ENCODE measurements around the gene ELAPOR2. TPM values are rescaled to one million over a fixed set of nuclear protein-coding genes. Genes with fewer than 3 reads are reported as not detected.
"Not testable (repeated sequence)": the region's sequence is repeated elsewhere in the genome, so short reads cannot be mapped to it uniquely, and the experiment has no call there.

ELAPOR2 gene
- total RNA-seq, 2 donors from 2014 or later: 67.2 to 75.7 TPM

DNA sequence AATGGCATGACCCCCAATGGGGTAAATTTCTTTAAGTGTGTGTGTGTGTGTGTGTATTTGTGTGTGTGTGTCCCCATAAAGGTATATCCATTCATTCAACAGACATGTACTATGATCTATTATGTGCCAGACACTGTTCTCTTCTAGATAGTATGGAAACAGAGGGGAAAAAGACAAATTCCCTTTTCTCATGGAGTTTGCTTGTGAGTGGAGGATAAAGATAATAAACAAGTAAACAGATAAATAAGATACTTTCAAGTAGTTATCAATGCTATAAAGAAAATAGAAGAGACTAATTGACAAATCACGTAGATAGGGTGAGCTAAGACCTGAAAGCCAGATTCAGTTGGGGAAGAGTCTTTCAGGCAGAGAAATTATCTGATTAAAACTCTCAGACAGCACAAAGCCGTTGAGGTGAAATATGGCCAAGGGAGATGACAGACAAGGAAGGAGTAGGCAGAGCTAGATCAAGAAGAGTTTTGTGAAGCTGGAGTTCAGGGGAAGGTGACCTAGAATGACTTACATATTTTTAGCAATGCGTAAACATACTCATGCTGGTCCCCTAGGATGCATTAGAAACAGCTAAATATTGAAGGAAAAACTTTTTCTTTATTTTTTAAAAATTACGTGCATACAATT is 47.6 kb upstream of the ELAPOR2 start:
- Histone ChIP-seq H3K36me3 (ENCODE audit: control insufficient read depth, insufficient read depth, low read length) (no peaks in the 10 kb centered on the region), H3K27ac (ENCODE audit: low read depth, low read length) (no peak overlapping the region), H3K4me1 (ENCODE audit: control insufficient read depth, insufficient read depth, low read length) (peaks cover 4% of the 10 kb centered on the region), H3K27me3 (ENCODE audit: control insufficient read depth, insufficient read depth, low read length, poor library complexity, severe bottlenecking) (no peaks in the 10 kb centered on the region), H3K9me3 (ENCODE audit: control insufficient read depth, low read length) (peaks cover 9% of the 10 kb centered on the region), H3K9ac (ENCODE audit: extremely low read depth, low read length, poor library complexity, severe bottlenecking) (no peak overlapping the region), H3K4me3 (ENCODE audit: low read length) (no peak overlapping the region)
- no peak overlapping the region for H3K4me3 Mint-ChIP-seq
- TF ChIP-seq, protein P1, sequence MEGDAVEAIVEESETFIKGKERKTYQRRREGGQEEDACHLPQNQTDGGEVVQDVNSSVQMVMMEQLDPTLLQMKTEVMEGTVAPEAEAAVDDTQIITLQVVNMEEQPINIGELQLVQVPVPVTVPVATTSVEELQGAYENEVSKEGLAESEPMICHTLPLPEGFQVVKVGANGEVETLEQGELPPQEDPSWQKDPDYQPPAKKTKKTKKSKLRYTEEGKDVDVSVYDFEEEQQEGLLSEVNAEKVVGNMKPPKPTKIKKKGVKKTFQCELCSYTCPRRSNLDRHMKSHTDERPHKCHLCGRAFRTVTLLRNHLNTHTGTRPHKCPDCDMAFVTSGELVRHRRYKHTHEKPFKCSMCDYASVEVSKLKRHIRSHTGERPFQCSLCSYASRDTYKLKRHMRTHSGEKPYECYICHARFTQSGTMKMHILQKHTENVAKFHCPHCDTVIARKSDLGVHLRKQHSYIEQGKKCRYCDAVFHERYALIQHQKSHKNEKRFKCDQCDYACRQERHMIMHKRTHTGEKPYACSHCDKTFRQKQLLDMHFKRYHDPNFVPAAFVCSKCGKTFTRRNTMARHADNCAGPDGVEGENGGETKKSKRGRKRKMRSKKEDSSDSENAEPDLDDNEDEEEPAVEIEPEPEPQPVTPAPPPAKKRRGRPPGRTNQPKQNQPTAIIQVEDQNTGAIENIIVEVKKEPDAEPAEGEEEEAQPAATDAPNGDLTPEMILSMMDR (conservative IDR thresholded peaks at IDR 0.05): no peak
- no peak for DNase-seq
- H3K4me1 Mint-ChIP-seq: peaks cover 19% of the 10 kb centered on the region
- no peak overlapping the region for H3K27ac Mint-ChIP-seq
- peaks cover 4% of the 10 kb centered on the region for H3K9me3 Mint-ChIP-seq
- peaks cover 32% of the 10 kb centered on the region for H3K27me3 Mint-ChIP-seq (ENCODE audit: insufficient read depth)
- H3K36me3 Mint-ChIP-seq (ENCODE audit: low read depth): no peaks in the 10 kb centered on the region
- WGBS, 2 experiments (ENCODE audit: insufficient coverage in 1 of 2, insufficient read length in 1 of 2): 81 to 92% methylated on average over 3 to 4 of the region's 4 CpGs

DNA sequence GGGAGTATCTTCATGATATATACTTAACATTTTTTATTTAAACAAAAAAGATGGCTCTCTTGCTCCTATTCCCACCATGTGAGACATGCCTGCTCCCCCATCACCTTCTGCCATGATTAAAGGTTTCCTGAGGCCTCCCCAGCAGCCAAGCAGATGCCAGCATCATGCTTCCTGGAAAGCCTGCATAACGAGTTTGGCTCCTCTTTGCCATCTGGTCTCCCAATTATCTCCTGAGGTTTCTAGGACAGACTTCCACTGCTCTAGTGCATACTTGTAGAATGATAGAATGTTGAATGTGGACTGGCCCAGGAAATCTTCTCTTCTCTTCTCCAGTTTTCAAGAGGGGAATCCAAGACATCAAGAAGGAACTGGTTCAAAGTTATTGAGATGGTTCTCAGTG is 45.9 kb upstream of the ELAPOR2 start:
- TF ChIP-seq, protein P1 (conservative IDR thresholded peaks at IDR 0.05): no peak
- no peaks in the 10 kb centered on the region for H3K36me3 Mint-ChIP-seq (ENCODE audit: low read depth)
- WGBS, 2 experiments (ENCODE audit: insufficient coverage in 1 of 2, insufficient read length in 1 of 2): 89 to 100% methylated on average over 1 of the region's 1 CpG

DNA sequence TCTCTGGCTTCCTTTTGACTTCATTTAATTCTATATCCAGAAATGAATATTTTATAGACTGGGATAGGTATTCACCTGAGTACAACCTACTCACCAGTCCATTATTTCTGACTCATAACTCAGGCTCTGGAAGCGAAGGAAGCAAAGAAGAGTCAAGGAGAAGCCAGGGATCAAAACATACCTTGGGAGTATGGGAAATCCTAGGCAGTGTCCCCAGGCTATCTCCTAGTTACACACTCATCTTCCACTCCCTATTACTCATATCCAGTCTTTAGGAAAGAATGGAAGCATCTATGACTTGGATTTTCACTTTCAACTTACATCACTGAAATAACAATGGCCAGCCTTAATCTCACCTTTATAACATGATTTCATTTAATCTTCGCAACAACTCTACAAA is 40.9 kb upstream of the ELAPOR2 start:
- Mint-ChIP-seq H3K9me3 (peaks cover 11% of the 10 kb centered on the region), H3K27me3 (ENCODE audit: insufficient read depth) (peaks cover 24% of the 10 kb centered on the region), H3K36me3 (ENCODE audit: low read depth) (no peaks in the 10 kb centered on the region), H3K27ac (no peak overlapping the region), H3K4me1 (peaks cover 4% of the 10 kb centered on the region), H3K4me3 (no peak overlapping the region)
- Histone ChIP-seq H3K9ac (ENCODE audit: extremely low read depth, low read length, poor library complexity, severe bottlenecking) (no peak overlapping the region), H3K4me1 (ENCODE audit: control insufficient read depth, insufficient read depth, low read length) (peaks cover 4% of the 10 kb centered on the region), H3K9me3 (ENCODE audit: control insufficient read depth, low read length) (peaks cover under 1% of the 10 kb centered on the region), H3K4me3 (ENCODE audit: low read length) (no peak overlapping the region), H3K36me3 (ENCODE audit: control insufficient read depth, insufficient read depth, low read length) (no peaks in the 10 kb centered on the region), H3K27me3 (ENCODE audit: control insufficient read depth, insufficient read depth, low read length, poor library complexity, severe bottlenecking) (peaks cover 4% of the 10 kb centered on the region), H3K27ac (ENCODE audit: low read depth, low read length) (no peak overlapping the region)
- WGBS, 2 experiments (ENCODE audit: insufficient coverage in 1 of 2, insufficient read length in 1 of 2): 99% methylated on average over 2 of the region's 2 CpGs; no CpG with 5 or more reads in 1 of the 2 experiments
- TF ChIP-seq, protein P1 (conservative IDR thresholded peaks at IDR 0.05): no peak
- no peak for DNase-seq

More for the DNA sequence above, 45.9 kb upstream of the ELAPOR2 start:
- DNase-seq: no peak
- H3K4me1 Mint-ChIP-seq: peaks cover 17% of the 10 kb centered on the region
- Histone ChIP-seq H3K27me3 (ENCODE audit: control insufficient read depth, insufficient read depth, low read length, poor library complexity, severe bottlenecking) (peaks cover 4% of the 10 kb centered on the region), H3K9ac (ENCODE audit: extremely low read depth, low read length, poor library complexity, severe bottlenecking) (no peak overlapping the region), H3K27ac (ENCODE audit: low read depth, low read length) (no peak overlapping the region), H3K36me3 (ENCODE audit: control insufficient read depth, insufficient read depth, low read length) (no peaks in the 10 kb centered on the region), H3K4me3 (ENCODE audit: low read length) (no peak overlapping the region), H3K9me3 (ENCODE audit: control insufficient read depth, low read length) (peaks cover 9% of the 10 kb centered on the region), H3K4me1 (ENCODE audit: control insufficient read depth, insufficient read depth, low read length) (peaks cover 4% of the 10 kb centered on the region)
- H3K27ac Mint-ChIP-seq: no peak overlapping the region
- peaks cover 40% of the 10 kb centered on the region for H3K27me3 Mint-ChIP-seq (ENCODE audit: insufficient read depth)
- H3K4me3 Mint-ChIP-seq: no peak overlapping the region
- H3K9me3 Mint-ChIP-seq: peaks cover 4% of the 10 kb centered on the region

DNA sequence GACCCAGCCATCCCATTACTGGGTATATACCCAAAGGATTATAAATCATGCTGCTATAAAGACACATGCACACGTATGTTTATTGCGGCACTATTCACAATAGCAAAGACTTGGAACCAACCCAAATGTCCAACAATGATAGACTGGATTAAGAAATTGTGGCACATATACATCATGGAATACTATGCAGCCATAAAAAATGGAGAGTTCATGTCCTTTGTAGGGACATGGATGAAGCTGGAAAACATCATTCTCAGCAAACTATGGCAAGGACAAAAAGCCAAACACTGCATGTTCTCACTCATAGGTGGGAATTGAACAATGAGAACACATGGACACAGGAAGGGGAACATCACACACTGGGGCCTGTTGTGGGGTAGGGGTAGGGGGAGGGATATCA is 37.9 kb upstream of the ELAPOR2 start:
- H3K27me3 Mint-ChIP-seq (ENCODE audit: insufficient read depth): peaks cover 24% of the 10 kb centered on the region
- H3K9me3 Mint-ChIP-seq: peaks cover 13% of the 10 kb centered on the region
- peaks cover 16% of the 10 kb centered on the region for H3K9me3 ChIP-seq (ENCODE audit: control insufficient read depth, low read length)
- H3K27me3 ChIP-seq (ENCODE audit: control insufficient read depth, insufficient read depth, low read length, poor library complexity, severe bottlenecking); H3K4me1 ChIP-seq (ENCODE audit: control insufficient read depth, insufficient read depth, low read length); H3K4me3 ChIP-seq (ENCODE audit: low read length); H3K4me3 Mint-ChIP-seq; DNase-seq; H3K36me3 Mint-ChIP-seq (ENCODE audit: low read depth); H3K27ac Mint-ChIP-seq; H3K4me1 Mint-ChIP-seq; H3K36me3 ChIP-seq (ENCODE audit: control insufficient read depth, insufficient read depth, low read length); H3K9ac ChIP-seq (ENCODE audit: extremely low read depth, low read length, poor library complexity, severe bottlenecking); H3K27ac ChIP-seq (ENCODE audit: low read depth, low read length): not testable (repeated sequence)
- no CpG with 5 or more reads among the region's 2 CpGs for WGBS, 2 experiments (ENCODE audit: insufficient coverage in 1 of 2, insufficient read length in 1 of 2)

All from endodermal cell (in vitro differentiated cells).